SK-N-SH treated with all-trans-retinoic acid at 6 μM for 48 hours (cell line): ENCODE results near the gene COL11A1.

Source experiments
- ATAC-seq: fragments of 200-7000 bp; cut with Tn5 transposase; 3 replicates; pipeline ENCODE4 v1.9.1; 2020; ENCODE audit warnings: mild to moderate bottlenecking, moderate library complexity
- ARNTL ChIP-seq: fragments of 450-650 bp; formaldehyde crosslinking; IDR thresholded peaks from 2 replicates; pipeline ENCODE4 v1.5.0; 2020; ENCODE audit warnings: low read depth, mild to moderate bottlenecking, moderate library complexity, borderline replicate concordance
- BACH2 ChIP-seq: fragments of 250-450 bp; sonication (Bioruptor Pico); IDR thresholded peaks from 2 replicates; pipeline ENCODE4 v1.9.0; 2021; ENCODE audit warnings: mild to moderate bottlenecking, borderline replicate concordance
- CREB5 ChIP-seq: fragments of 250-450 bp; sonication (Bioruptor Pico); IDR thresholded peaks from 2 replicates; pipeline ENCODE4 v1.5.1; 2020; ENCODE audit warnings: low read depth, mild to moderate bottlenecking, moderate library complexity
- CSDC2 ChIP-seq: fragments of 250-450 bp; sonication (Bioruptor Pico); IDR thresholded peaks from 2 replicates; pipeline ENCODE4 v1.5.0; 2020; ENCODE audit warnings: mild to moderate bottlenecking, moderate library complexity
- CSRNP3 ChIP-seq: fragments of 250-450 bp; sonication (Bioruptor Pico); IDR thresholded peaks from 2 replicates; pipeline ENCODE4 v1.5.1; 2021; ENCODE audit warnings: mild to moderate bottlenecking, moderate library complexity
- ESRRG ChIP-seq: fragments of 250-450 bp; sonication (Bioruptor Pico); IDR thresholded peaks from 2 replicates; pipeline ENCODE4 v1.6.1; 2021; ENCODE audit warnings: mild to moderate bottlenecking
- GLIS3 ChIP-seq: fragments of 250-450 bp; sonication (Bioruptor Pico); IDR thresholded peaks from 2 replicates; pipeline ENCODE4 v1.5.0; 2020; ENCODE audit warnings: mild to moderate bottlenecking, moderate library complexity
- ISL1 ChIP-seq: fragments of 250-450 bp; sonication (Bioruptor Pico); IDR thresholded peaks from 2 replicates; pipeline ENCODE4 v2.1.2; 2022; ENCODE audit warnings: mild to moderate bottlenecking, moderate library complexity
- PATZ1 ChIP-seq: fragments of 250-450 bp; sonication (Bioruptor Pico); IDR thresholded peaks from 2 replicates; pipeline ENCODE4 v1.8.0; 2020; ENCODE audit warnings: mild to moderate bottlenecking, moderate library complexity, borderline replicate concordance
- POU6F1 ChIP-seq: fragments of 250-450 bp; sonication (Bioruptor Pico); IDR thresholded peaks from 2 replicates; pipeline ENCODE4 v1.8.0; 2021; ENCODE audit warnings: low read depth, mild to moderate bottlenecking, moderate library complexity, borderline replicate concordance
- PPARA ChIP-seq: fragments of 250-450 bp; sonication (Bioruptor Pico); IDR thresholded peaks from 2 replicates; pipeline ENCODE4 v1.5.0; 2020; ENCODE audit warnings: mild to moderate bottlenecking, borderline replicate concordance
- RARB ChIP-seq: fragments of 250-450 bp; sonication (Bioruptor Pico); IDR thresholded peaks from 2 replicates; pipeline ENCODE4 v1.8.0; 2021; ENCODE audit warnings: mild to moderate bottlenecking, moderate library complexity
- SNAI2 ChIP-seq: fragments of 250-450 bp; sonication (Bioruptor Pico); IDR thresholded peaks from 2 replicates; pipeline ENCODE4 v1.5.0; 2020; ENCODE audit warnings: mild to moderate bottlenecking, moderate library complexity
- TCF4 ChIP-seq: fragments of 250-450 bp; sonication (Bioruptor Pico); IDR thresholded peaks from 2 replicates; pipeline ENCODE4 v1.8.0; 2021; ENCODE audit warnings: mild to moderate bottlenecking, moderate library complexity, borderline replicate concordance
- TOX ChIP-seq: fragments of 250-450 bp; sonication (Bioruptor Pico); IDR thresholded peaks from 2 replicates; pipeline ENCODE4 v1.8.0; 2021; ENCODE audit warnings: mild to moderate bottlenecking, moderate library complexity, borderline replicate concordance
- TSHZ2 ChIP-seq: fragments of 250-450 bp; sonication (Bioruptor Pico); IDR thresholded peaks from 2 replicates; pipeline ENCODE4 v1.5.0; 2020; ENCODE audit warnings: mild to moderate bottlenecking, moderate library complexity
- ZC3H10 ChIP-seq: fragments of 250-450 bp; sonication (Bioruptor Pico); IDR thresholded peaks from 2 replicates; pipeline ENCODE4 v1.5.1; 2021; ENCODE audit warnings: mild to moderate bottlenecking, moderate library complexity
- ZFP3 ChIP-seq: fragments of 250-450 bp; sonication (Bioruptor Pico); IDR thresholded peaks from 2 replicates; pipeline ENCODE4 v1.5.0; 2020; ENCODE audit warnings: mild to moderate bottlenecking, moderate library complexity
- ZFP30 ChIP-seq: fragments of 450-650 bp; formaldehyde crosslinking; IDR thresholded peaks from 2 replicates; pipeline ENCODE4 v1.5.0; 2022; ENCODE audit warnings: mild to moderate bottlenecking, moderate library complexity
- ZNF565 ChIP-seq: fragments of 450-650 bp; formaldehyde crosslinking; conservative IDR thresholded peaks from 2 replicates; pipeline ENCODE4 v1.5.0; 2020; ENCODE audit warnings: low read depth, mild to moderate bottlenecking, moderate library complexity
- ZNF70 ChIP-seq: fragments of 450-650 bp; formaldehyde crosslinking; IDR thresholded peaks from 2 replicates; pipeline ENCODE4 v1.5.0; 2020; ENCODE audit warnings: mild to moderate bottlenecking, moderate library complexity
- ZNF8 ChIP-seq: fragments of 450-650 bp; formaldehyde crosslinking; IDR thresholded peaks from 2 replicates; pipeline ENCODE4 v1.5.0; 2020; ENCODE audit warnings: mild to moderate bottlenecking, moderate library complexity

COL11A1 gene

GRCh38 chr1:103125219-103125618, 16.9 kb upstream of the COL11A1 start:
- ATAC-seq = no peak
- no peak for TF ChIP-seq ZNF8
- no peak for TF ChIP-seq POU6F1
- TF ChIP-seq RARB = no peak
- TF ChIP-seq BACH2 (CRISPR knock-in tag) = no peak
- TF ChIP-seq ZNF565 = no peak
- no peak for TF ChIP-seq ZFP30 (CRISPR knock-in tag)
- no peak for TF ChIP-seq PPARA
- no peak for TF ChIP-seq ZC3H10 (CRISPR knock-in tag)
- TF ChIP-seq TCF4 (CRISPR knock-in tag) = no peak
- no peak for TF ChIP-seq SNAI2
- no peak for TF ChIP-seq TOX (CRISPR knock-in tag)
- no peak for TF ChIP-seq ZNF70
- TF ChIP-seq CSDC2 = no peak
- TF ChIP-seq TSHZ2 = no peak
- no peak for TF ChIP-seq ARNTL
- no peak for TF ChIP-seq CSRNP3 (CRISPR knock-in tag)
- no peak for TF ChIP-seq ISL1 (CRISPR knock-in tag)
- no peak for TF ChIP-seq ESRRG (CRISPR knock-in tag)
- TF ChIP-seq CREB5 (CRISPR knock-in tag) = no peak
- no peak for TF ChIP-seq GLIS3 (CRISPR knock-in tag)

- TF ChIP-seq ESRRG (CRISPR knock-in tag) = no peak
- no peak for TF ChIP-seq TSHZ2
- no peak for TF ChIP-seq BACH2 (CRISPR knock-in tag)
- TF ChIP-seq ARNTL = no peak
- no peak for TF ChIP-seq ZFP3 (CRISPR knock-in tag)
- no peak for TF ChIP-seq ZC3H10 (CRISPR knock-in tag)
- no peak for TF ChIP-seq GLIS3 (CRISPR knock-in tag)
- TF ChIP-seq, all 23 proteins: peak for 0
- ATAC-seq = no peak
Observed at GRCh38 chr1:103122983-103123720, 14.8 kb upstream of the COL11A1 start.

- ATAC-seq = no peak
Observed at GRCh38 chr1:103120981-103121380, 12.7 kb upstream of the COL11A1 start.

More at GRCh38 chr1:103120981-103121380, 12.7 kb upstream of the COL11A1 start:
- TF ChIP-seq CSDC2 = no peak
- TF ChIP-seq PATZ1 (CRISPR knock-in tag) = no peak
